SK-N-SH treated with all-trans-retinoic acid at 6 μM for 48 hours (cell line): ENCODE measurements around the gene DOCK2.

Experiments used
- ATAC-seq: fragments of 200-7000 bp; cut with Tn5 transposase; 3 replicates; pipeline ENCODE4 v1.9.1; 2020; ENCODE audit warnings: mild to moderate bottlenecking, moderate library complexity
- CREB5 ChIP-seq: fragments of 250-450 bp; sonication (Bioruptor Pico); IDR thresholded peaks from 2 replicates; pipeline ENCODE4 v1.5.1; 2020; ENCODE audit warnings: low read depth, mild to moderate bottlenecking, moderate library complexity
- CSDC2 ChIP-seq: fragments of 250-450 bp; sonication (Bioruptor Pico); IDR thresholded peaks from 2 replicates; pipeline ENCODE4 v1.5.0; 2020; ENCODE audit warnings: mild to moderate bottlenecking, moderate library complexity
- CSRNP3 ChIP-seq: fragments of 250-450 bp; sonication (Bioruptor Pico); IDR thresholded peaks from 2 replicates; pipeline ENCODE4 v1.5.1; 2021; ENCODE audit warnings: mild to moderate bottlenecking, moderate library complexity
- ESRRG ChIP-seq: fragments of 250-450 bp; sonication (Bioruptor Pico); IDR thresholded peaks from 2 replicates; pipeline ENCODE4 v1.6.1; 2021; ENCODE audit warnings: mild to moderate bottlenecking
- GLIS3 ChIP-seq: fragments of 250-450 bp; sonication (Bioruptor Pico); IDR thresholded peaks from 2 replicates; pipeline ENCODE4 v1.5.0; 2020; ENCODE audit warnings: mild to moderate bottlenecking, moderate library complexity
- ISL1 ChIP-seq: fragments of 250-450 bp; sonication (Bioruptor Pico); IDR thresholded peaks from 2 replicates; pipeline ENCODE4 v2.1.2; 2022; ENCODE audit warnings: mild to moderate bottlenecking, moderate library complexity
- OSR1 ChIP-seq: fragments of 250-450 bp; sonication (Bioruptor Pico); IDR thresholded peaks from 2 replicates; pipeline ENCODE4 v1.8.0; 2022; ENCODE audit warnings: moderate library complexity, mild to moderate bottlenecking, inconsistent platforms
- PATZ1 ChIP-seq: fragments of 250-450 bp; sonication (Bioruptor Pico); IDR thresholded peaks from 2 replicates; pipeline ENCODE4 v1.8.0; 2020; ENCODE audit warnings: mild to moderate bottlenecking, moderate library complexity, borderline replicate concordance
- POU6F1 ChIP-seq: fragments of 250-450 bp; sonication (Bioruptor Pico); IDR thresholded peaks from 2 replicates; pipeline ENCODE4 v1.8.0; 2021; ENCODE audit warnings: low read depth, mild to moderate bottlenecking, moderate library complexity, borderline replicate concordance
- PPARA ChIP-seq: fragments of 250-450 bp; sonication (Bioruptor Pico); IDR thresholded peaks from 2 replicates; pipeline ENCODE4 v1.5.0; 2020; ENCODE audit warnings: mild to moderate bottlenecking, borderline replicate concordance
- RARB ChIP-seq: fragments of 250-450 bp; sonication (Bioruptor Pico); IDR thresholded peaks from 2 replicates; pipeline ENCODE4 v1.8.0; 2021; ENCODE audit warnings: mild to moderate bottlenecking, moderate library complexity
- SNAI2 ChIP-seq: fragments of 250-450 bp; sonication (Bioruptor Pico); IDR thresholded peaks from 2 replicates; pipeline ENCODE4 v1.5.0; 2020; ENCODE audit warnings: mild to moderate bottlenecking, moderate library complexity
- TCF4 ChIP-seq: fragments of 250-450 bp; sonication (Bioruptor Pico); IDR thresholded peaks from 2 replicates; pipeline ENCODE4 v1.8.0; 2021; ENCODE audit warnings: mild to moderate bottlenecking, moderate library complexity, borderline replicate concordance
- TOX ChIP-seq: fragments of 250-450 bp; sonication (Bioruptor Pico); IDR thresholded peaks from 2 replicates; pipeline ENCODE4 v1.8.0; 2021; ENCODE audit warnings: mild to moderate bottlenecking, moderate library complexity, borderline replicate concordance
- ZC3H10 ChIP-seq: fragments of 250-450 bp; sonication (Bioruptor Pico); IDR thresholded peaks from 2 replicates; pipeline ENCODE4 v1.5.1; 2021; ENCODE audit warnings: mild to moderate bottlenecking, moderate library complexity
- ZFP3 ChIP-seq: fragments of 250-450 bp; sonication (Bioruptor Pico); IDR thresholded peaks from 2 replicates; pipeline ENCODE4 v1.5.0; 2020; ENCODE audit warnings: mild to moderate bottlenecking, moderate library complexity
- ZFP30 ChIP-seq: fragments of 450-650 bp; formaldehyde crosslinking; IDR thresholded peaks from 2 replicates; pipeline ENCODE4 v1.5.0; 2022; ENCODE audit warnings: mild to moderate bottlenecking, moderate library complexity
- ZNF565 ChIP-seq: fragments of 450-650 bp; formaldehyde crosslinking; conservative IDR thresholded peaks from 2 replicates; pipeline ENCODE4 v1.5.0; 2020; ENCODE audit warnings: low read depth, mild to moderate bottlenecking, moderate library complexity
- ZNF70 ChIP-seq: fragments of 450-650 bp; formaldehyde crosslinking; IDR thresholded peaks from 2 replicates; pipeline ENCODE4 v1.5.0; 2020; ENCODE audit warnings: mild to moderate bottlenecking, moderate library complexity
- ZNF8 ChIP-seq: fragments of 450-650 bp; formaldehyde crosslinking; IDR thresholded peaks from 2 replicates; pipeline ENCODE4 v1.5.0; 2020; ENCODE audit warnings: mild to moderate bottlenecking, moderate library complexity

Gene DOCK2

GRCh38 chr5:169989365-169989764 is 352.3 kb downstream of the DOCK2 start:
- ATAC-seq: peak; percentile 47; the same call in 2 of the 3 replicates
- TF ChIP-seq ZFP30 (no peak), TCF4 (CRISPR knock-in tag) (no peak), CREB5 (CRISPR knock-in tag) (no peak), ISL1 (CRISPR knock-in tag) (no peak), CSRNP3 (CRISPR knock-in tag) (no peak), ZNF70 (CRISPR knock-in tag) (no peak), RARB (CRISPR knock-in tag) (no peak)
- TF ChIP-seq, all 23 proteins: peak for 0

- TF ChIP-seq ZNF70 (CRISPR knock-in tag): no peak
- no peak for TF ChIP-seq POU6F1
- no peak for TF ChIP-seq ZNF8 (CRISPR knock-in tag)
- ATAC-seq: no peak
These were observed 354.2 kb downstream of the DOCK2 start for GRCh38 chr5:169991115-169991869.

- TF ChIP-seq OSR1 (CRISPR knock-in tag): no peak
- no peak for TF ChIP-seq ZC3H10 (CRISPR knock-in tag)
- no peak for TF ChIP-seq ESRRG
- TF ChIP-seq CREB5 (CRISPR knock-in tag): no peak
- TF ChIP-seq TCF4 (CRISPR knock-in tag): no peak
- no peak for TF ChIP-seq CSRNP3 (CRISPR knock-in tag)
- TF ChIP-seq PPARA: no peak
- TF ChIP-seq ISL1 (CRISPR knock-in tag): no peak
- TF ChIP-seq SNAI2 (CRISPR knock-in tag): no peak
- TF ChIP-seq ZFP30: no peak
- no peak for TF ChIP-seq ZFP3
- no peak for TF ChIP-seq RARB (CRISPR knock-in tag)
- no peak for TF ChIP-seq ZNF565 (CRISPR knock-in tag)
- no peak for ATAC-seq
These were observed 355.9 kb downstream of the DOCK2 start for GRCh38 chr5:169992789-169993484.

GRCh38 chr5:169993485-169993790 is 356.4 kb downstream of the DOCK2 start:
- no peak for TF ChIP-seq ZFP3
- TF ChIP-seq TCF4 (CRISPR knock-in tag): no peak
- TF ChIP-seq CSDC2 (CRISPR knock-in tag): no peak
- no peak for TF ChIP-seq GLIS3 (CRISPR knock-in tag)
- no peak for TF ChIP-seq ZFP30
- no peak for TF ChIP-seq ZNF70 (CRISPR knock-in tag)

GRCh38 chr5:169997798-169998197 is 360.7 kb downstream of the DOCK2 start:
- no peak for TF ChIP-seq ZFP30
- no peak for TF ChIP-seq PPARA
- no peak for TF ChIP-seq GLIS3 (CRISPR knock-in tag)
- no peak for TF ChIP-seq RARB (CRISPR knock-in tag)
- no peak for TF ChIP-seq ZNF8 (CRISPR knock-in tag)
- no peak for TF ChIP-seq TOX (CRISPR knock-in tag)
- no peak for TF ChIP-seq PATZ1 (CRISPR knock-in tag)
- no peak for TF ChIP-seq CREB5 (CRISPR knock-in tag)
- ATAC-seq: no peak

More at GRCh38 chr5:169993485-169993790, 356.4 kb downstream of the DOCK2 start:
- no peak for ATAC-seq
